GM18520 (cell line): ENCODE results near the gene AIFM2.
"Not testable (repeated sequence)": the region's sequence is repeated elsewhere in the genome, so short reads cannot be mapped to it uniquely, and the experiment has no call there.

Experiments used
- ATAC-seq: cut with Tn5 transposase; IDR thresholded peaks from one replicate; pipeline ENCODE4 v1.9.1; 2021; ENCODE audit not compliant: unreplicated experiment

The AIFM2 gene

GRCh38 chr10:70096016-70096704 lies 36.5 kb downstream of the AIFM2 start:
- no peak for ATAC-seq

DNA sequence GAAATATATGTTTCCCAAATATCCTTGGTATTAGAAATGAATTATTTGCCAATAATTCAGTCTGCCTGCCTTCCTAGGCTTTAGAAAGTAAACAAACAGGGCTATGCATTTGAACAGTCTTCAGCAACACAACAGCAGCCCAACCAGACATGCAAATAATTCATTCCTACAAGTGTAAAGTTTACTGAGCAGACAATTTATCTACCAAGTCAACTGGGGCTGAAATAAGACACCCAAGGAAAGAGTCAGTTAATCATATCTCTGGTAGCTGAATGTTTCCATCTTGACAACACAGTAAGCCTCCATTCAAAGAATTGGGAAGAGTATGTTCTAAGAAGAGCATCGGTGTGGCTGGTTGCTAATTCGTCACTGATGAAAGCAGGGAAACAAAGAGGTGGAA lies 38.4 kb downstream of the AIFM2 start:
- no peak for ATAC-seq

DNA sequence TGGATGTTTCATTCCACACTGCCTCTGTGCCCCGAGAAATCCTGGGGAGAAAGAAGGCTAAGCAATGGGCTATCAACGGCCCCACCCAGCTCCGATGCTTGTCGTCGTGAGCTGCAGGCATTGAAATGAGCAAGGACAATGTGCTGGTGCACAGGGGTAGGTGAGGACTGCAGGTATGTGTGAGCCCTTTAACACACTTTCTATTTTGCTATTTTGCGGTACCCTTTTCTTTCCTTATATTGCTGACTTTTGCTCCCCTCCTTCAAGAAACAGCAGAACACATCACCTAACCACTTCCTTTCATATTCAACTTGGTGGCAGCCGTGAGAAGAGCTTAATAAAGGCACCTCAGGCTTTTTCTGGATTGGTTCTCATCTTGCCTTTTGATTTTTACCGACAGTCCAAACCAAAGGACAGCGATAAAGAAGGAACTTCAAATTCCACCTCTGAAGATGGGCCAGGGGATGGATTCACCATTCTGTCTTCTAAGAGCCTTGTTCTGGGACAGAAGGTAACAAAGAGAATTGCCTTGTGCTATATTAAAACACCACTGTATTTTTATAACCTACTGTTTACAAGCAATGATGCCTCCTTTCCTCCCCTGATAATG lies 39.2 kb downstream of the AIFM2 start:
- ATAC-seq: no peak

- no peak for ATAC-seq
Observed at GRCh38 chr10:70092389-70092718, 40.3 kb downstream of the AIFM2 start.

DNA sequence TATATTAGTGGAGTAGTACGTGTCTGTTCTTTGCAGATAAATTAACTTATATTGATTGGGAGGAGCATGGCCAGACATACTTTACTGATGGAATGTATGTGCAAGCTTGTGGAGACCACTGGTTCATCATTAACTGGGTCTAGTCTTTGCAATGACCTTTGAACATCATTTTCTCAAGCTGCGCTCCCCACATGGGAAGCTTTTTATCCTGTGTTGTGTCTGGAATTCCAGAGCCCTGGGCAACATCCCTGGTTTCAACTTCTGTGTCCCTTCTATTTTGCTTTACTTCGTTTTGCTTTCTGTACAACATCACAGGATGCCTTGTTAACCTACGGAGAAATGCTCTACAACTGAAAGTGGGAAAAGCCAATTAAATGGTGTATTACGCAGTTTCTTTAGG lies 41.7 kb downstream of the AIFM2 start:
- ATAC-seq: no peak

GRCh38 chr10:70090013-70090412 lies 42.6 kb downstream of the AIFM2 start:
- no peak for ATAC-seq

DNA sequence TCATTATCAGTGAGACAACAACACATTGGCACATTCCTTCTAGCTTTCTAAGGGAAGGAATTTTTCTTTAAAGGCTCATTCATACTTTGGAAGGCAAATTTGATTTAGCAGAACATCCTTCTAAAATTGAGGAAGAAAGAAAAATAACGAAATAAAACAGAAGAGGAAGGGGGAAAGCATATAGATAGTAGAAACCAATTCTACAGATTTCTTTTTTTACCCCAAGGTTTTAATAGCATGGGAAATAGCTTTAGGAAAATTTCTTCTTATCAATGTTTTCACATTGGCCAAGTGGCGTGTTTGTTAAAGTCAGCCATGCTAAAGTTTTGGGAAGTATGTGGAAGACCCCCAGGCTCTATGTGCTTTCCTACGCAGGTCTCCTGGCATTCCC lies 44.3 kb downstream of the AIFM2 start:
- no peak for ATAC-seq

GRCh38 chr10:70087616-70088307 lies 44.9 kb downstream of the AIFM2 start:
- ATAC-seq: no peak

GRCh38 chr10:70085975-70086613 lies 46.5 kb downstream of the AIFM2 start:
- ATAC-seq: no peak

DNA sequence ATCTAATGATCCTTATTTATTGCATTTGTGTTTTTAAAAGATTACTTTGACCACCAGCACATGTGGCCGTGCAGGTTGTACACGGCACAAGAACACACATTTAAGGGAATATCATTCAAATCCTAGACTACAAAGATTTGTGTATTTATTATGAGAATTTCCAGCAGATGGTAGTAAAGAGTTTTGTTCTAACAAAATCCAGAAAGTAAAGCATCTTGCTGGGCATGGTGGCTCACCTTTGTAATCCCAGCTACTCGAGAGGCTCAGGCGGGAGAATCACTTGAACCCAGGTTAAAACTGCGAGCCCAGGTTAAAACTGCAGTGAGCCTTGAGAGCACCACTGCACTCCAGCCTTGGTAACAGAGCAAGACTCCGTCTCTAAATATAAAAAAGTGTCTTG lies 48.4 kb downstream of the AIFM2 start:
- no peak for ATAC-seq

- ATAC-seq: not testable (repeated sequence)
Observed at GRCh38 chr10:70080789-70081188, 51.8 kb downstream of the AIFM2 start.

DNA sequence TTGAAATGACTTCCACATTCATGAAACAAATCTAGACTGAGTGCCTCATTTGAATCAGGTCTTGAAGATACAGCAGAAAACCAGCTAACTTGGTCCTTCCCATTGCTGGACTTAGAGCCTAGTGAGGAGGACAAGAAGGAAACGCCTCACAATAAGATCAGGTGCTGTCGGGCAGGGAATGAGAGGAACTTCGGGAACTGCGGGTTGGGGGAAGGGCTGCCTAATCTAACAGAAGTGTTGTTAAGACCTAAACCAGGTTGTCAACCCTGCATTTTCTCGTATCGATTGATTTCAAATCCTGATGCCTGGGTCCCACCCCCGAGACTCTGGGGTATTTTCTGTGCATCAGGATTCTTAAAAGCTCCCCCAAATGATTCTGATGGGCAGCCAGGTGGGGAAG lies 53.7 kb downstream of the AIFM2 start:
- ATAC-seq: no peak

- no peak for ATAC-seq
Observed at GRCh38 chr10:70078329-70078728, 54.3 kb downstream of the AIFM2 start.

GRCh38 chr10:70074971-70075370 lies 57.7 kb downstream of the AIFM2 start:
- no peak for ATAC-seq

DNA sequence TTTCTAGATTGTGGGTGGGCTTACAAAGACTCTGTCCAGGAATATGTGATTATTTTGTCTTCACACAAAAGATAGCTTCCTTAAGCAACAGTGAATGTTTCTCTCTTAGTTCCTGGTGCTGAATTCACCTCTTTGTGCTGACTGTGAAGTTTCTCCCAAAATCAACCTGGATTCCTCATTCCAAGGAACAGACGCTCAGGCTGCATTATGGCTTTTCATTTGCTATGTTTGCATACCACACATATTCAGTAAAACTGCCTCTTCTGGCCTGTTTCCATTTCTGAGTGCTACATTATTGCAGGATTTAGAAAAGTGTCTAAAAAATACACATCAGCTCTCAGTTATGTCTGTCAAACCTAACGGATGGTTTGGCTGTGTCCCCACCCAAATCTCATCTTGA lies 58.5 kb downstream of the AIFM2 start:
- no peak for ATAC-seq

- no peak for ATAC-seq
Observed at GRCh38 chr10:70070834-70071233, 61.8 kb downstream of the AIFM2 start.

GRCh38 chr10:70069346-70069745 lies 63.3 kb downstream of the AIFM2 start:
- no peak for ATAC-seq

GRCh38 chr10:70068925-70069324 lies 63.7 kb downstream of the AIFM2 start:
- ATAC-seq: no peak

DNA sequence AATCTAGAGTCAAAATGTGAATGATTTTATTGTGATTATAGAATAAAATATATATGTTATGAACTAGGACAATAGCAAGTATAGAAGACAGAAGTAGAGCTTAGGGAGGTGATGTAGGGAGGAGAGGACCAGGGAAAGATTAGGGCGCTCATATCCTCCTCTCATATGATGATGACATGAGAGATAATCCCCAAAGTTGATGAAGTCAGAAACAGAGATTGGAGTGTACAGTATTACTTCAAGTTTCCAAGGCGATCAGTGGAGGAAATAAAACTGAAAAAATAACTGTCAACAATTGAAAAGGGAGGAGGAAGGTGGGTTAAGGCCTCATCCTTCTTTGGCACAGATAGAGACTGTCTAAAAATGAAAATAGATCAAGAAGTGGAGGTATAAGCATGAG lies 65.0 kb downstream of the AIFM2 start:
- no peak for ATAC-seq

- ATAC-seq: no peak
Observed at GRCh38 chr10:70066190-70066589, 66.4 kb downstream of the AIFM2 start.

DNA sequence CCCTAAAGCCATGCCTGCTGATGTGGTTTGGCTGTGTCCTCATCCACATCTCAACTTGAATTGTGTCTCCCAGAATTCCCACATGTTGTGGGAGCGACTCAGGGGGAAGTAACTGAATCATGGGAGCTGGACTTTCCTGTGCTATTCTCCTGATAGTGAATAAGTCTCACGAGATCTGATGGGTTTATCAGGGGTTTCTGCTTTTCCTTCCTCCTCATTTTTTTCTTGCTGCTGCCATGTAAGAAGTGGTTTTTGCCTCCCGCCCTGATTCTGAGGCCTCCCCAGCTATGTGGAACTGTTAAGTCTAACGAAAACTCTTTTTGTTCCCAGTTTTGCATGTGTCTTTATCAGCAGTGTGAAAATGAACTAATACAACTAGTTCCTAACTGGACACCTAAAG lies 68.1 kb downstream of the AIFM2 start:
- ATAC-seq: no peak
